ENCODE results near the gene EMP2. TPM values are rescaled to one million over a fixed set of nuclear protein-coding genes. Genes with fewer than 3 reads are reported as not detected.
A peak's percentile ranks its signal among the peaks of the same experiment; 100 is the strongest.

The EMP2 gene
- total and polyA plus RNA-seq, 12 donors, result 5.9 to 34.0 (median 12.9) TPM

DNA sequence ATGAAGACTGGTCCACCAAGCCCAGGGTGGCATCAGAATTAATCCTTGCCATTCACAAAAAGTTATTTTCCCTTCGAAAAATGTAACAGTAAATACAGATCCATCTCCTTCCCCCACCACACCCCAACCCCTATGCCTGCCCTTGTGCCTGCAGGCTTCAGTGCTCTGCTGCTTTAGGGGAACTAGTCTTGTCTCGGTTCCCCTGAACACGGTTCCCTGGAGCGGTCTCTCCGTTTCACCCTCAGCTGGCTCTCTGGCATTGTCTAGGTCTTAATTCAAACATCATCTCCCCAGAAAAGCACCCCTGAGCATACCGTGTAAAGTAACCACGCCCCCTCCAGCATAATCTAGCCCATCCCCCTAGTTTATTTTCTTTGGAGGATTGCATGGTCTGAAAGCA, 25.8 kb downstream of the EMP2 start:
- Histone ChIP-seq H3K4me3 (no peak overlapping the region), H3K27ac (no peak overlapping the region), H3K9me3 (replicated peaks in 1 of 3) (no peaks in the 10 kb centered on the region), H3K27me3 (no peaks in the 10 kb centered on the region), H3K4me1 (replicated peaks in 1 of 2) (peaks cover 0 to 8% of the 10 kb centered on the region in 2 donors), H3K36me3 (replicated peaks in 1 of 2) (no peaks in the 10 kb centered on the region)
- intact Hi-C loops (cut with DNase I), result no loop called here
- DNase-seq, result no peak
- TF ChIP-seq, protein P1, sequence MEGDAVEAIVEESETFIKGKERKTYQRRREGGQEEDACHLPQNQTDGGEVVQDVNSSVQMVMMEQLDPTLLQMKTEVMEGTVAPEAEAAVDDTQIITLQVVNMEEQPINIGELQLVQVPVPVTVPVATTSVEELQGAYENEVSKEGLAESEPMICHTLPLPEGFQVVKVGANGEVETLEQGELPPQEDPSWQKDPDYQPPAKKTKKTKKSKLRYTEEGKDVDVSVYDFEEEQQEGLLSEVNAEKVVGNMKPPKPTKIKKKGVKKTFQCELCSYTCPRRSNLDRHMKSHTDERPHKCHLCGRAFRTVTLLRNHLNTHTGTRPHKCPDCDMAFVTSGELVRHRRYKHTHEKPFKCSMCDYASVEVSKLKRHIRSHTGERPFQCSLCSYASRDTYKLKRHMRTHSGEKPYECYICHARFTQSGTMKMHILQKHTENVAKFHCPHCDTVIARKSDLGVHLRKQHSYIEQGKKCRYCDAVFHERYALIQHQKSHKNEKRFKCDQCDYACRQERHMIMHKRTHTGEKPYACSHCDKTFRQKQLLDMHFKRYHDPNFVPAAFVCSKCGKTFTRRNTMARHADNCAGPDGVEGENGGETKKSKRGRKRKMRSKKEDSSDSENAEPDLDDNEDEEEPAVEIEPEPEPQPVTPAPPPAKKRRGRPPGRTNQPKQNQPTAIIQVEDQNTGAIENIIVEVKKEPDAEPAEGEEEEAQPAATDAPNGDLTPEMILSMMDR (IDR thresholded peaks at IDR 0.05), result no peak
- TF ChIP-seq POLR2A (IDR thresholded peaks at IDR 0.05), result no peak
- 80 to 83% (median 81%) methylated on average over 7 of the region's 7 CpGs for WGBS, 4 donors

DNA sequence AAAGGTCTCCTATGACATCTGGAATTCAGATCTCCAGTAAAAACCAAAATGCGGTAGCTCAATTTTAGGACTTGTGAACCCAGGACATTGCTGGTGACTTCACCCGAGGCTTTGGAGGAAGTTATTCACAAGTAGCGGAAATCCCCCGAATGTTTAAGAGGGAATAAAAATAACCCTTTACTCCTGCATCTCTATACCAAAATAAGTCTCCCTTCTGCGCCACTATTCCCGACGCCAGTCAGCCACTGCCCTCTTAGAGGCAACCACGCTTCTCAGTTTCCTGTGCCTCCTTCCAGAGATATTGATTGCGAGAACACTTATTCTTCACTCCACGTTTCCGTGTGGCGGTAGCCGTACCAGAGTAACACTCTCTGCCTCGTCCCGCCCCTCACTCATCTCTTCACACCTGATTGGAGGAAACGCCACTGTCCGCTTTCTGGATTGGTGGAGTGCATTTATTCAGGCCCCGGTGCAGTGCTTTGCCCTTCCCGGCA, 27.4 kb downstream of the EMP2 start:
- Histone ChIP-seq H3K4me1 (replicated peaks in 1 of 2) (no peaks in the 10 kb centered on the region), H3K27ac (peak overlapping the region in 1 of 5 donors; percentile 51), H3K9me3 (replicated peaks in 1 of 3) (no peaks in the 10 kb centered on the region), H3K36me3 (replicated peaks in 1 of 2) (no peaks in the 10 kb centered on the region), H3K27me3 (no peaks in the 10 kb centered on the region), H3K4me3 (no peak overlapping the region)
- DNase-seq, result peak in 5 of 7 donors; percentile 24 to 68 (median 37)
- intact Hi-C loops (cut with DNase I), result no loop called here
- 75 to 84% (median 78%) methylated on average over 19 of the region's 19 CpGs for WGBS, 4 donors
- TF ChIP-seq, protein P1 (IDR thresholded peaks at IDR 0.05), result no peak
- TF ChIP-seq POLR2A (IDR thresholded peaks at IDR 0.05), result no peak

DNA sequence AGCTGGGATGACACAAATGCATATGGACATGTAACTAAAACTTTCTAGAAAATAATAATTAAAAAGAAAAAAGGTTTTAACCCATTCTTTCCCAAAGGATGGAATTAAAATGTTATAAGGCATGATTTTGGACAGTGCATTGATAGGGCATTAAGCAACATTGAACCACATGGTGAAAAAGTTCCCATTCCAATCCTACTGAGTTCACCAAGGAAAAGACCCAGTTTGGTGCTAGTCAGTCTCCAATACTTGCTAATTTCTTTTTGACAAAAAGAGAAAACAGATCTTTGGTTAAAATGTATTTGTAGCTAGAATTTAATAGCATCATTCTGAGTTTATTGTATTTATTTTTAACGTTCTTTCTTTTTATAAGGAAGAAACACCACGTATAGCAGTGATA, 28.1 kb downstream of the EMP2 start:
- H3K4me3 ChIP-seq, result no peak overlapping the region
- no peaks in the 10 kb centered on the region for H3K27me3 ChIP-seq
- no peak for TF ChIP-seq POLR2A (IDR thresholded peaks at IDR 0.05)
- TF ChIP-seq, protein P1 (IDR thresholded peaks at IDR 0.05), result no peak
- H3K27ac ChIP-seq, result no peak overlapping the region
- WGBS, 4 donors, result 80 to 90% (median 84%) methylated on average over 2 of the region's 2 CpGs
- no peaks in the 10 kb centered on the region for H3K36me3 ChIP-seq (replicated peaks in 1 of 2)
- H3K9me3 ChIP-seq (replicated peaks in 1 of 3), result no peaks in the 10 kb centered on the region
- DNase-seq, result no peak
- intact Hi-C loops (cut with DNase I), result no loop called here
- no peaks in the 10 kb centered on the region for H3K4me1 ChIP-seq (replicated peaks in 1 of 2)

DNA sequence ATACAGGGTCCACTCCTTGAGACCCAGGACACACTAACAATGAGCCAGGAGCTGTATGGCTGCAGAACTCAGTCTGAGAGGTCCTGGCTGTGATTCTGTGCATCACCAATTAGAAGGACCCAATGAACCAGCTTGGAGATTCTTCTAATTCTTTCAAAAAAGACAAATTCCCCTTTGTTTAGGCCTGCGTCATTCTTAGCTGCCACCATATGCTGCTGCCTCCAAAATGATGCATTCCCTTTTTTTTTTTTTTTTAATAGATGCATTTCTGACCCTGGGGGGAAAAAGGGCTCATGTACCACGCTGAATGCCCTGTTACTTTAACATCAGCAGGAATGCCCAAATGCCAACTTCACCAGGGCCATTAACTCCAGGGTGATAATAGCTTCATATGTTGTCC, 28.5 kb downstream of the EMP2 start:
- Histone ChIP-seq H3K27me3 (no peaks in the 10 kb centered on the region), H3K4me3 (no peak overlapping the region), H3K9me3 (replicated peaks in 1 of 3) (no peaks in the 10 kb centered on the region), H3K4me1 (replicated peaks in 1 of 2) (no peaks in the 10 kb centered on the region), H3K27ac (no peak overlapping the region), H3K36me3 (replicated peaks in 1 of 2) (peaks cover 0 to 1% of the 10 kb centered on the region in 2 donors)
- WGBS, 4 donors, result 89 to 93% (median 91%) methylated on average over 2 of the region's 2 CpGs
- intact Hi-C loops (cut with DNase I), result no loop called here
- TF ChIP-seq POLR2A (IDR thresholded peaks at IDR 0.05), result no peak
- TF ChIP-seq, protein P1 (IDR thresholded peaks at IDR 0.05), result no peak
- DNase-seq, result no peak

All from adrenal gland (tissue), 12 donors.